ENCODE results near the gene SRI.

The SRI gene

DNA sequence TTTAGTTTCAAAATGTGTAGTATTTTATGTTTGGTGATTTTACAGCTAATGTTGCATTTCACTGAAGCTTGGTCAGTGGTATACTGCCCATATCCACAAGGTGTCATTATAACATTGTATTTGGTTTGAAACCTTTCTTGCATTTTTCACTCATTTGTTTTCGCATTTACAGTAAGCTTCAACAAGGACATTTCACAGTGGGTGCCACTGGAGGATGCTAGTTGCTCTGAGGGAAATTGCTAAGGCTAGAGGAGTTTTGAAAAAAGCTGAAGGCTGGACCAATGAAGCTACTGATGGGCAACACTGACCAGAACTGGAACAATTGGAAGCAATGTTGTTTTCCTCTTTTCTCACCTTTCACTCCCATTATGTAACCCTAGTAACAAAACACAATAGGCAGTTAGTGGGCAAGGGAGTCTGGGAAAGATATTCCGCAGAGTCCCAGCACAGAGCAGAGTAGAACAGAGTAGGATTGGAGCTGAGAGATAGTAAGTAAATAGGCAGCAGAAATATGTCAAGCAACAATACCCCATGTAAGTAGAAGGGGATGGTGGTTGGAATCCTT, 23.6 kb upstream of the SRI start:
- DNase-seq, result peak; percentile 48 to 60
- TF ChIP-seq POLR2A (IDR thresholded peaks at IDR 0.05; ENCODE audit: low read length), result no peak

DNA sequence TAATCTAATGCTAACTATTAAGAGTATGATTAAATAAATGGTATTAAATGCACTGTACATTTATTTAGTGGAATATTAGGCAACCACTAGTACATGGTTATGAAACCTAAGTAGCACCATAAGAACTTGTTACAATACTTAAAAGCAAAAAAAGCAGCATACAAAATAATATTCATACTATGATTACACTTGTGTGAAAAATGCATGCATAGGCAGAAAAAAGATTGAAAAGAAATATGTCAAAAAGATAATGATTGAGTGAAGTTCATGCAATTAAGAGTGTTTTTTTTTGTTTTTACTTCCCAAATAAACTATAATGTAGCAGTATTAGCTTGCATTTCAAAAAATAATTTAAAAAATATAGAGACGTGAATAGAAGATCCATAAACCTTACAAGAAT, 20.0 kb upstream of the SRI start:
- TF ChIP-seq GATA1 (IDR thresholded peaks at IDR 0.05; ENCODE audit: low read depth, low read length) (no peak), POLR2A (IDR thresholded peaks at IDR 0.05; ENCODE audit: low read length) (no peak)
- DNase-seq, result no peak

DNA sequence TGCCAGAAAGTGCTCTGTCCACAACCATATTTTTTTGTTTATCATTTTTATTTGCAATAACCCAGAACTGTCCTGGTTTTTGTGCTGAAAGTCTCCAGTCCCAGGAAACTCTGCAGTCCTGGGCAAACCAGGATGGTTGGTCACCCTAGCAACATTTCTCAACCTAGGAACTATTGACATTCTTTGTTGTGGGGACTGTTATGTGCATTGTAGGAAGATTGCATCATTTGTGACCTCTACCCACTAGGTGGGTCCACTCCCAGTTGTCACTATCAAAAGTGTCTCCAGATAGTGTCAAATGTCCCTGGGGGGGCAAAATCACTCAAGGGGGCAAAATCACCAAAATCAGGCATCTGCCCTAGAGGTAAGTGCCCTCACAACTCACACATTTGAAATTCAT, 14.0 kb upstream of the SRI start:
- TF ChIP-seq GATA1 (IDR thresholded peaks at IDR 0.05; ENCODE audit: low read depth, low read length) (no peak), POLR2A (IDR thresholded peaks at IDR 0.05; ENCODE audit: low read length) (no peak)
- DNase-seq, result peak; percentile 11 to 13

DNA sequence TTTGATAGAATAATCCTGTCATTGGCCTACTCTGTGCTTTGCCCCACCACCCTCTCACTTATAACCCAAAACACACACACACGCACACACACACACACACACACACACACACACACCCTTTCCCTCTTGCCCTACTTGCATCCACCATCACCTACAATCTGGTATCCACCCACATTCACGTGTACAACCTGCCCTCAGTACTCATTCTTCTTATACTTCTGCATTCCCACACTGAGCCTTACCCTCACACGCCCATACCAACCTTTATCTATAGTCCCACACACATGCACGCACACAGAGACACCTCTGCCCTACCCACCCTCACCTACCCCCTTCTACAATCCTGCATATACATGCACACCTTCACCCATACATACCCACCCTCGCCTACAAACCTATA, 10.8 kb upstream of the SRI start:
- TF ChIP-seq POLR2A (IDR thresholded peaks at IDR 0.05; ENCODE audit: low read length) (no peak), GATA1 (IDR thresholded peaks at IDR 0.05; ENCODE audit: low read depth, low read length) (no peak)
- DNase-seq, result no peak

DNA sequence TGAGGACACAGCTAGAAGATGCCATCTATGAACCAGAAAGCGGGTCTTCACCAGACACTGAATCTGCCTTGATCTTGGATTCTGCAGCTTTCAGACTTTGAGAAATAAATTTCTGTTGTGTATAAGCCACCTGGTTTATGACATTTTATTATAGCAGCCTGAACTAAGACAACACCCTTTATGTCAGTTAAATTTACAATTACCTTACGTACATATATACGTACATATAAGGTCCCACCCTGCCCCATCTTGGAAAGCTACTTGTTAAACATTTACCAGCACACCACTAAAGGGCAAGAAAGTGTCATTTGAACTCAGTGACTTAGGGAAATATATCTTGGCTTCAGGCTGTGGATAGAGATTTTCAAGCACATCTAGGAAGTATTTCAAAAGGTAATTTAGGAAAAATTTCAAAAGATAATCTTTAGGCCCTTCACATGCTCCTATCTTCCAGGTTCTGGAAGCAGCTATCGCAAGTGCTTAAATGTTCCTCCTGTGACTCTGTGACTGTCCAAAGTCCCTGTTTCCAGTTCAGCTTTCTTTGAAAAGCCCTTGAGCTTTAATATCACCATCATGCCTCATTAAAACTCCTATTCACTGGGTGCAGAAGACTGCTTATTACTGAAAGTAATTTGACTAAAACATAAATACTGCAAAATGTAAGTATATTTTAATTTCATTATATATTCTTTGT, 9.6 kb upstream of the SRI start:
- TF ChIP-seq POLR2A (IDR thresholded peaks at IDR 0.05; ENCODE audit: low read length) (no peak), GATA1 (IDR thresholded peaks at IDR 0.05; ENCODE audit: low read depth, low read length) (no peak)

DNA sequence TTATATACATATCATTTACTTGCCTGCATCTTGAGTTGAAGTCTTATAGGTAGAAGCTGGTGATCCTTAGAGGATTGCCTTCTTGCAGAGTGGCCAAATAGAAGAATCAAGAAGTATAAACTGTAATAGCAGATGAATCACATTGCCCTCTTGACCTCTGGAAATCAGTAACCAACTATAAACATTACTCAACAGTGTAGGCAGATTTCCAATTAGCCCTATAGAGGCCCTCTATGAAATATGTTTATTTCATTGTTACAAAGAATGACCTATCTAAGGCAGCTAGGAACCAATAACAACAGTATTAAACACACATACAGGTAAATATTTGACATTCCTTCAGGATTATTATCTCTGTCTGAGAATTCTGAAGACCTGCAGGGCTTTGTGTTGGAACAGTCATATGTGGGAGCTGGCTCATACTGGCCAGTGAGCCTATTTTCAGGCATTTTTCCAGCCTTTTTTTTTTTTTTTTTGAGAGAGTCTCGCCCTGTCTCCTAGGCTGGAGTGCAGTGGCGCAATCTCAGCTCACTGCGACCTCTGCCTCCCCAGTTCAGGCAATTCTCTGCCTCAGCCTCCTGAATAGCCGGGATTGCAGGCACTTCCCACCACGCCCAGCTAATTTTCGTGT, 7.2 kb upstream of the SRI start:
- no peak for TF ChIP-seq GATA1 (IDR thresholded peaks at IDR 0.05; ENCODE audit: low read depth, low read length)
- TF ChIP-seq POLR2A (IDR thresholded peaks at IDR 0.05; ENCODE audit: low read length), result no peak
- DNase-seq, result no peak

More for the DNA sequence above, 9.6 kb upstream of the SRI start:
- no peak for DNase-seq

DNA sequence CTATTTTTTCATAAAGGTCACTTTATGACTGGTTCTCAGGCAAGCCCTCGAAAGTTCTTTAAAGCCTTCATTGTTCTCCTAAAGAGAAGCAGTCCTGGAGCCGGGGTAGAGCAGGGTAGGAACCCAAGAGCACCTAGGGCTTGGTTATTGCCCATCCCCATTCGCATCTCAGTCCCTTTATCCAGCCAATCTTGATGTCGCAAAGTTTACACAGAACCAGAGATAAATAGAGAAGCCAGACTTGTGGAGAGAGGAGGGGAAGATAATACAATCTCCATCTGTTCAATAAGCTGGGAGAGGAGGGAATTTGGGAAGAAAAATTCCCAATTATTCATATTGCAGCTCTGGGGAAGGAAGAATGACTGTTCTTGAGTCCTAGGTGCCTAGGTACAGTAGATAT, 6.4 kb upstream of the SRI start:
- TF ChIP-seq GATA1 (IDR thresholded peaks at IDR 0.05; ENCODE audit: low read depth, low read length) (no peak), POLR2A (IDR thresholded peaks at IDR 0.05; ENCODE audit: low read length) (no peak)
- no peak for DNase-seq

DNA sequence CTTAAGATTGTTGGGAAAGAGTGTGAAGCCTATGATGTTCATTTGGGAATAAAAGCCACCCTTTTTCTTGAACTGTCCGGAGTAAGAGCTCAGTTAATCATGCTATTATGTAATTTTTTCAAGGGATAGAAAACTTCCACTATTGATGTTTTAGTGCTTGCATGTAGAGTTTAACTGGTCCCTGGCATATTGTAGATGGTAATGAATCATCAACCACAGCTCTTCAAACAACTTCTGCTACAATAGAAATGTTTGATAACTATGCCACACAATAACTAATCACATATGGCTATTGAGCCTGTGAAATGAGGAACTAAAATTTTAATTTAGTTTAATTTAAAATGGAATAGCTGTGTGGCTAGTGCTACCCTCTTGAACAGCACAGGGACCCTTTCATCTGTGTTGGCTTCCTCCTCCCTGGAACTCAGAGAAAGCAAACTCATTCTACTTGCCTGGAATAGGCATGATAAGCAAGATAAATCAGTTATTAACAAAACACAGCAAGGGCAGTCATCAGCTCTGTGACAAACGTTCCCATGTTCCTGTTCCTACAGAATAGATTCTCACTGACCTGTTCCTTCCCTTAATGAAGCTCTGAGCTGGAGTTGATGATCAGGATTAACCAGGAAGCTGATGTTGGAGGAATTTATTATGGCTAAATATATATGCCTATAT, 4.9 kb upstream of the SRI start:
- TF ChIP-seq GATA1 (IDR thresholded peaks at IDR 0.05; ENCODE audit: low read depth, low read length) (no peak), POLR2A (IDR thresholded peaks at IDR 0.05; ENCODE audit: low read length) (no peak)
- DNase-seq, result peak; percentile 40 to 48

DNA sequence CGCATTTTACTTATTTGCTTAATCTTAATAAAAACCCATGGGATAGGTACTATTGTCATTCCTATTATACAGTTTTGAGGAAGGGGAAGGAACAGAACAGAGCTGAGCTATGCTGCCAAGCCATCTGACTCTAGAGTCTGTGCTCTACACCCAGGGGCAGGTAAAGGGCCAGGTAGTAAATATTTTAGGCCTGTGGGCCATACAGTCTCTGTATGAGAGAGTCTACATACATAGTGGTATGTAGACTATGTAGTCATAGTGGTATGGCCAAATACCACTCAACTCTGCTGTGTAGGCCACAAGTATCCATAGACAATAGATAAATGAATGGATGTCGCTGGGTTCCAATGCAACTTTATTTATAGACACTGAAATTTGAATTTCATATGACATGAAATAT, 3.4 kb upstream of the SRI start:
- no peak for TF ChIP-seq GATA1 (IDR thresholded peaks at IDR 0.05; ENCODE audit: low read depth, low read length)
- no peak for TF ChIP-seq POLR2A (IDR thresholded peaks at IDR 0.05; ENCODE audit: low read length)
- DNase-seq, result no peak

DNA sequence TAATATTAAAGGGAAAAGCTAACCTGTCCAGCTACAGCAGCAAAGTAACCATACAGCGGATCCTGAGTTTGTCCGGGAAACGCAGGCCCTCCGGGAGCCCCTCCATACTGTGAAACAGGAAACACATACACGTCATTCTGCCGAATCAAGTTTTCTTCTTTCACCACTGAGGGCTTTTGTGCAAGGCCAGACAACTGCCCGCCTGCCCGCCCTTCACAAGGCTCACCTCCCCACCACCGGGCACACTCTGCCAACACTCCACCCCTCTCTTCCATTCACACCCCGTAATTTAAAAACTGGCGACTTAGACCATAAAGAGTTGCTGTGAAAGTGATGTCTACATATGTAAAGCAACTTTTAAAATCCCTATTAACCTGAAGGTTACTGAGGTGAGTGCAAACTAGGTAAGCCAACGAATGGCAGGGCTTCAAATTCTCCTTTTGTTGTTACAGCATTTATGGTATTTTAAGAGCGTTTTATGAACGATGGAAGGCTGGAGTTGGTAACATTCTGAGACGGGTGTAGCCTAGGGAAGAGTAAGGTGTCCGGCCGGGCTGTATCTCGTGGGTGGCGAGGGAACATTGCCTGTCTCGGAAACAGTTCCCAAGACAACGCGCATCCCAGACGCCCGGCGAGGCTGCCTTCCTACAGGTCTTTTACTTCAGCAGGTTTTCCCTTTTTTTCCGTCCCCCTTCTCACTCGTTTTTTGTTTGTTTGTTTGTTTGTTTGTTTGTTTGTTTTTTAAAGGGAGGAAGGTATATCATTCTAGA, 817 bp downstream of the SRI start:
- no peak for TF ChIP-seq GATA1 (IDR thresholded peaks at IDR 0.05; ENCODE audit: low read depth, low read length)
- peak; percentile 63 for TF ChIP-seq POLR2A (IDR thresholded peaks at IDR 0.05; ENCODE audit: low read length)
- DNase-seq, result peak; percentile 75 to 79

DNA sequence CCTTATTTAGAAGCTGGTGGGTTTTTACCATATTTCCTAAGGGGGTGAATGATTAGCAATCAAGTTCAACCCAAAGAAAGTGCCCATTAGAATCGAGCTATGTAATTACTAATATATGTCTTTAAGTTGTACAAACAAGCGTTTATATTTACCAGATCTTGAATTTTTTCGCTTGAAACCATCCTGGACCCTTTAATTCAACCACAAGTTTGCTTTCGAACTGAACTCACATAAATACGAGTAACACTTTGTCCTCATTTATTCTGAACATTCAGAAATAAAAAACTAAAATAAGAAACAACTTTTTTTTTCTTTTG, 1.5 kb downstream of the SRI start:
- no peak for DNase-seq
- TF ChIP-seq POLR2A (IDR thresholded peaks at IDR 0.05; ENCODE audit: low read length) (no peak), GATA1 (IDR thresholded peaks at IDR 0.05; ENCODE audit: low read depth, low read length) (no peak)

DNA sequence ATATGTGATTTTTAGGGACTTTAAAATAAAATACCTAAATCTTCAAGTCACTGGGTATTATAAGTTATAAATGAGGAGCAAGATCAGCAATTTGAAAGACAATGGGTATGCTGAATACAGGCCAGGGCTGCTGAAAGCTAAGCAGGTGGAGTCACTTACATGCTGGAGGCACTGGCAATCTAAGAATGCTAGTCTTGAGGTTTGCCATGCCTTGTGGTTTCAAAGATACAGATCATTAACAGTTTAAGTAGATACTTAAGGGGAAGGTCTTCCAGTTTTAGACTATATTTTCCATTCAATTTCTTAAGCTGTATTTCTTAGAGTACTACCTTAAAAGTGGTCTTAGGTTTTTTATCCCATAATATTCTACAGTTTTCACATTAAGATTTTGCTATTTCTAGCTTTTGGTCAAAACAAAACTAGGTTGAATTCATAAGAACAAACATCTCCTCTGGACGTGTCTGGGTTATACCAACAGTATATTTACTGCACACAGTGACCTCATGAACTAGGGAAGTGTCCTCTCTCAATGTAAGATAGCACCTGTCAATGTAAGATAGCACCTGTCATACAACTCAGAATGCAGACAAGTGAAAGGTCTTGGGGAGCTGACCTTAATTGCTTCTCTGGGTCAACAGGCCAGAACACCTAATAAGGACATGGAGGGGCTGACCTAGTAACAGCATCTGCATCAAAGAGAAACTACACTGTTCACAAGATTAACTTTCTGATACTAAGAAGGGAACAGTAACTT, 2.0 kb downstream of the SRI start:
- DNase-seq, result peak; percentile 72 to 88
- no peak for TF ChIP-seq POLR2A (IDR thresholded peaks at IDR 0.05; ENCODE audit: low read length)
- no peak for TF ChIP-seq GATA1 (IDR thresholded peaks at IDR 0.05; ENCODE audit: low read depth, low read length)

DNA sequence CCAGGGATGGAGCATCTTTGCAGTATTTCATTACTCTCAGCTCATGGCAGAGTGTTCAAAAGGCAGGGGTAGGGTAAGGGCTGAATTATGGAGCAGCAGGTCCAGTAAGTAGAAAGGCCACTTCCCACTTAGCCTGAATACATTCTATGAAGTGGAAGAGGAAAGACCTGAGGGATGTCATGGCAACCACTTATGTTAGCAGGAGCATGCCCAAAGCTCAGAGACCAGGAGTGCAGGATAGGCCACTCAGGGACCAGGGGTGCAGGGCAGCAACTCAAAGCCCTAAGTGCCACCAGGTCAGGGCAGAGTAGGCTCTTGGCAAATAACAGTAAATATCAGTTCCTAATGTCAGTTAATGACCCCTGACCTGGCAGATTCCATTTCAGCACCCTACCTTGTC, 3.6 kb downstream of the SRI start:
- no peak for DNase-seq
- TF ChIP-seq POLR2A (IDR thresholded peaks at IDR 0.05; ENCODE audit: low read length) (no peak), GATA1 (IDR thresholded peaks at IDR 0.05; ENCODE audit: low read depth, low read length) (no peak)

Data from erythroblast (primary cell).